ENCODE results near the gene TRIM36. TPM values are rescaled to one million over a fixed set of nuclear protein-coding genes. Genes with fewer than 3 reads are reported as not detected.

TRIM36 gene
- total and polyA plus RNA-seq, 10 of the 15 experiments (the other 5 are each of a cell fraction or from before 2014, with no cell fraction given) = 0.01 to 0.09 (median 0.07) TPM; not detected in 6

DNA sequence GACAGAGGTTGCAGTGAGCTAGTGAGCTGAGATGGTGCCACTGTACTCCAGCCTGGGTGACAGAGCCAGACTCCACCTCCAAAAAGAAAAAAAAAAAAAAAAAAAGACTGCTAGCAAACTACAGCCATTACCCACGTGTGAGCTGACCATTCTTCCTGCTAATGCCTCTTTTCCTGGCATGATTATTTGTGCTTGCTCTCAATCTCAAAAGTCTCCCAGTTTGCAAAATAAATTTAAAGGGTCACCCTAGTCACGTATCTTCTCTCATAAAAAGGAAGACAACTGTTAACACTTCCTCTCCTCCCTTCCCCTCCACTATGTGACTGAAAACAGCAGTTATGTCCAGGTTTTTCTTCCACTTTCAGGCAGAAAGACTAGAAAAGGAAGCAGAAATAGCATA lies 37.2 kb downstream of the TRIM36 start (continued):
- TF ChIP-seq, protein P1, sequence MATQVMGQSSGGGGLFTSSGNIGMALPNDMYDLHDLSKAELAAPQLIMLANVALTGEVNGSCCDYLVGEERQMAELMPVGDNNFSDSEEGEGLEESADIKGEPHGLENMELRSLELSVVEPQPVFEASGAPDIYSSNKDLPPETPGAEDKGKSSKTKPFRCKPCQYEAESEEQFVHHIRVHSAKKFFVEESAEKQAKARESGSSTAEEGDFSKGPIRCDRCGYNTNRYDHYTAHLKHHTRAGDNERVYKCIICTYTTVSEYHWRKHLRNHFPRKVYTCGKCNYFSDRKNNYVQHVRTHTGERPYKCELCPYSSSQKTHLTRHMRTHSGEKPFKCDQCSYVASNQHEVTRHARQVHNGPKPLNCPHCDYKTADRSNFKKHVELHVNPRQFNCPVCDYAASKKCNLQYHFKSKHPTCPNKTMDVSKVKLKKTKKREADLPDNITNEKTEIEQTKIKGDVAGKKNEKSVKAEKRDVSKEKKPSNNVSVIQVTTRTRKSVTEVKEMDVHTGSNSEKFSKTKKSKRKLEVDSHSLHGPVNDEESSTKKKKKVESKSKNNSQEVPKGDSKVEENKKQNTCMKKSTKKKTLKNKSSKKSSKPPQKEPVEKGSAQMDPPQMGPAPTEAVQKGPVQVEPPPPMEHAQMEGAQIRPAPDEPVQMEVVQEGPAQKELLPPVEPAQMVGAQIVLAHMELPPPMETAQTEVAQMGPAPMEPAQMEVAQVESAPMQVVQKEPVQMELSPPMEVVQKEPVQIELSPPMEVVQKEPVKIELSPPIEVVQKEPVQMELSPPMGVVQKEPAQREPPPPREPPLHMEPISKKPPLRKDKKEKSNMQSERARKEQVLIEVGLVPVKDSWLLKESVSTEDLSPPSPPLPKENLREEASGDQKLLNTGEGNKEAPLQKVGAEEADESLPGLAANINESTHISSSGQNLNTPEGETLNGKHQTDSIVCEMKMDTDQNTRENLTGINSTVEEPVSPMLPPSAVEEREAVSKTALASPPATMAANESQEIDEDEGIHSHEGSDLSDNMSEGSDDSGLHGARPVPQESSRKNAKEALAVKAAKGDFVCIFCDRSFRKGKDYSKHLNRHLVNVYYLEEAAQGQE (IDR thresholded peaks at IDR 0.05; ENCODE audit: low read depth, low read length) = no peak
- TF ChIP-seq HDGF (IDR thresholded peaks at IDR 0.05) = no peak

DNA sequence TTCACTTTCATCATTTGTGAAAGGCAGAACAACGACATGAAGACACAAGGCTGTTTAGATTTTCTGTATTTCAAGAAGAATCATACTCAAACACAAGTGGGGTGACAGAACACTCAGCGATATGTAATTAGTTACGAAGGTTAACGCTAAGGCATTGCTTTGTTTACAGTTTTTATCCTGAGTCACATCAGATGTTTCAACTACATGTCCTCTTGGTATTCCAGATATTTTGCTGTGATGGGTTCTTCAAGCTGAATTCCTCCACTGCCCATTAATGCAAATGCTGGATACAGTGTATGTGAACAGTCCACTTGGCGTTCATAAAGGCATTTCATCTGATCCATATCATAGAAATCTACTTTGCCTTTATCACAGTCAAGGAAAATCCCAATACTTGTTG lies 43.4 kb downstream of the TRIM36 start:
- 68% methylated on average over 5 of the region's 5 CpGs for WGBS (ENCODE audit: insufficient coverage, insufficient replicate concordance, low lambda C conversion rate, missing lambda C conversion rate)
- Histone ChIP-seq H3K9ac (ENCODE audit: control insufficient read depth, insufficient read depth, low read length) (no peak overlapping the region), H3K9me3 (replicated peaks; ENCODE audit: control insufficient read depth, insufficient read depth, low read length) (no peaks in the 10 kb centered on the region), H3K27me3 (replicated peaks in 1 of 2; ENCODE audit: control insufficient read depth in 2 of 2, insufficient read depth in 2 of 2, low read length in 1 of 2) (no peaks in the 10 kb centered on the region), H3K4me1 (ENCODE audit: control insufficient read depth, insufficient read depth, low read length) (no peaks in the 10 kb centered on the region), H3K36me3 (ENCODE audit: control insufficient read depth in 2 of 2, insufficient read depth in 2 of 2, low read length in 1 of 2) (no peaks in the 10 kb centered on the region), H4K20me1 (ENCODE audit: control insufficient read depth, insufficient read depth) (no peaks in the 10 kb centered on the region), H3K4me2 (ENCODE audit: control insufficient read depth, insufficient read depth) (no peak overlapping the region), H3K79me2 (ENCODE audit: control insufficient read depth, insufficient read depth, low read length) (no peaks in the 10 kb centered on the region), H3K4me3 (no peak overlapping the region), H2AFZ (ENCODE audit: control insufficient read depth, low read depth, low read length) (no peak overlapping the region), H3K27ac (ENCODE audit: control insufficient read depth, insufficient read depth) (no peak overlapping the region)
- ChIA-PET SMC1A (ENCODE audit: uncharacterized antibody, unreplicated experiment) (no interaction called here), POLR2A (no interaction called here), CTCF (no interaction called here), RAD21 (ENCODE audit: unreplicated experiment) (no interaction called here)
- ATAC-seq = no peak
- no peak for DNase-seq (ENCODE audit: low read depth, low spot score)
- BruUV-seq (replicated peaks) = no TSS peak
- FAIRE-seq = peak; percentile 66
- intact Hi-C loops (cut with micrococcal nuclease; ENCODE audit: unreplicated experiment) = no loop called here
- in situ Hi-C loops (cut with MboI) = no loop called here
- TF ChIP-seq, protein P2, sequence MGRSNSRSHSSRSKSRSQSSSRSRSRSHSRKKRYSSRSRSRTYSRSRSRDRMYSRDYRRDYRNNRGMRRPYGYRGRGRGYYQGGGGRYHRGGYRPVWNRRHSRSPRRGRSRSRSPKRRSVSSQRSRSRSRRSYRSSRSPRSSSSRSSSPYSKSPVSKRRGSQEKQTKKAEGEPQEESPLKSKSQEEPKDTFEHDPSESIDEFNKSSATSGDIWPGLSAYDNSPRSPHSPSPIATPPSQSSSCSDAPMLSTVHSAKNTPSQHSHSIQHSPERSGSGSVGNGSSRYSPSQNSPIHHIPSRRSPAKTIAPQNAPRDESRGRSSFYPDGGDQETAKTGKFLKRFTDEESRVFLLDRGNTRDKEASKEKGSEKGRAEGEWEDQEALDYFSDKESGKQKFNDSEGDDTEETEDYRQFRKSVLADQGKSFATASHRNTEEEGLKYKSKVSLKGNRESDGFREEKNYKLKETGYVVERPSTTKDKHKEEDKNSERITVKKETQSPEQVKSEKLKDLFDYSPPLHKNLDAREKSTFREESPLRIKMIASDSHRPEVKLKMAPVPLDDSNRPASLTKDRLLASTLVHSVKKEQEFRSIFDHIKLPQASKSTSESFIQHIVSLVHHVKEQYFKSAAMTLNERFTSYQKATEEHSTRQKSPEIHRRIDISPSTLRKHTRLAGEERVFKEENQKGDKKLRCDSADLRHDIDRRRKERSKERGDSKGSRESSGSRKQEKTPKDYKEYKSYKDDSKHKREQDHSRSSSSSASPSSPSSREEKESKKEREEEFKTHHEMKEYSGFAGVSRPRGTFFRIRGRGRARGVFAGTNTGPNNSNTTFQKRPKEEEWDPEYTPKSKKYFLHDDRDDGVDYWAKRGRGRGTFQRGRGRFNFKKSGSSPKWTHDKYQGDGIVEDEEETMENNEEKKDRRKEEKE (IDR thresholded peaks at IDR 0.05) = no peak
- no peak for TF ChIP-seq SPI1 (IDR thresholded peaks at IDR 0.05; ENCODE audit: borderline replicate concordance, insufficient read depth, low read depth, low read length)

Data from GM12878 (cell line).